Suppressor macrophage (primary cell): ENCODE measurements around the gene MEAF6.

Experiments
- DNase-seq, 4 experiments: peaks; one replicate each; pipeline ENCODE4 v3.0.0-alpha.2; 2020 to 2022

Gene MEAF6

GRCh38 chr1:37483785-37484184 lies 30.8 kb downstream of the MEAF6 start:
- DNase-seq = no peak

GRCh38 chr1:37482796-37483744 lies 31.5 kb downstream of the MEAF6 start:
- DNase-seq = no peak

- DNase-seq = no peak
Observed at GRCh38 chr1:37482004-37482785, 32.4 kb downstream of the MEAF6 start.

GRCh38 chr1:37481289-37482003 lies 33.1 kb downstream of the MEAF6 start:
- DNase-seq = peak; percentile 52 to 70 (median 59)

DNA sequence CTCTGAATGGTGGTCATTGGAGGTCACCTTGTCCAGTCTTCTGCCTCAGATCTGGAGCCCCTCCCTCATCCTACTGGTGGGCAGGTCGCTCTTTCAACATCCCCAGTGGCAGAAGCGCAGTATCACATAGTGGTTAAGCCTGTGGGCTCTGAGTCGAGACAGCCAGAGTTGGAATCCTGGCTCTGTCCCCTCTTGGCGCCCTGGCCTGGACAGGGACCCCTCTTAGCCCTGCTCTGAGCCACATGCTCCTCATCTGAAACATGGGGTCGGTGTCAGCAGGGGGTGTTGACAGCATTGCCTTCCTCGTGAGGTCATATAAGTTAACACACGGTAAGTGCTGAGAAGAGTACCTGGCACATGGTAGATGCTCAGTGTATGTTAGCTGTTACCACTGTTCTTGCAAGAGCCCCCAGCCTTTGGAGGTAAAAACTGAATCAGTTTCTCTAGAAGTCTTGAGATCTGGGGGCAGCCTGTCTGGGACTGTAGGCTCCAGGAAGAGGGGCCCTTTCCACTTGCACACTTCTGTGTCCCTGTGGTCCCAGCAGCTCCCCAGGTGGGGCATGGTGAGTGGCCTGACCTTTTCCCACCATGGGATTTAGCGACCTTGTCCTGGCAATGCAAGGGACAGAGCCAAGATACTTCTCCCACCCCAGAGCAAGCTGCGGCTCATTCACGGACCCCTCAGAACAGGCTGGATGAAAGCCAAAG lies 33.8 kb downstream of the MEAF6 start:
- DNase-seq = no peak

DNA sequence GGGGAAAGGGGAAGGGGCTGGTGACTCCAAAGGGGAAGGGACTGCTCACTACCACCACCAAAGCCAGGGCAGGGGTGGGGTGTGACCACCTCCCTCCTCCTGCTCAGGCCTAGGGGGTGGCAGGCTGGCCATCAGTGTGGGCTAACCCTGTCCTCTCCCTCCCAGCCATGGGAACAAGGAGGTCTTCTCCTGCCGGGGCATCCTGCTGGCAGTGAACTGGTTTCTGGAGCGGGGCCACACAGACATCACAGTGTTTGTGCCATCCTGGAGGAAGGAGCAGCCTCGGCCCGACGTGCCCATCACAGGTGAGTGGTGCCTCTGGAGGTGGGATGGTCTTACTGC lies 34.5 kb downstream of the MEAF6 start:
- no peak for DNase-seq

- peak; percentile 89 to 95 (median 94) for DNase-seq
Observed at GRCh38 chr1:37479255-37480124, 35.1 kb downstream of the MEAF6 start.

DNA sequence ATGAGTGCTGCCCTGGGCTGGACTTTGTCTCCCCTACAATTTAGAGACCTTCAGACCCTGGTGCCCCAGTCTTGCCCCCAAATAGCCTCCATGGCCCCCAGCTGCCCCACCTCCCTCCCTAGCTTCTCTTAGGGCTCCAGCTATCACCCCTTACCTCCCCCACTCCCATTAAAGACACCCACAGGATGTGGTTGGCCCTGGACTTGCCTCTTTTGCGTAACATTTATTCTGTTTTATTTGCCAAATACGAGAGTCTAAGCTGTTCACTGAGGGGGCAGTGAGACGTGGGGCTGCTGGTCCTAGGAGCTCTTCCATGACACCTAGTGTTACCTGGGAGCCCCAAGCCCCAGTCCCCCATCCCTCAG lies 35.7 kb downstream of the MEAF6 start:
- peak in 2 of 4 experiments; percentile 29 to 35 for DNase-seq

- DNase-seq = peak; percentile 61 to 82 (median 69)
Observed at GRCh38 chr1:37478451-37478881, 36.1 kb downstream of the MEAF6 start.

DNA sequence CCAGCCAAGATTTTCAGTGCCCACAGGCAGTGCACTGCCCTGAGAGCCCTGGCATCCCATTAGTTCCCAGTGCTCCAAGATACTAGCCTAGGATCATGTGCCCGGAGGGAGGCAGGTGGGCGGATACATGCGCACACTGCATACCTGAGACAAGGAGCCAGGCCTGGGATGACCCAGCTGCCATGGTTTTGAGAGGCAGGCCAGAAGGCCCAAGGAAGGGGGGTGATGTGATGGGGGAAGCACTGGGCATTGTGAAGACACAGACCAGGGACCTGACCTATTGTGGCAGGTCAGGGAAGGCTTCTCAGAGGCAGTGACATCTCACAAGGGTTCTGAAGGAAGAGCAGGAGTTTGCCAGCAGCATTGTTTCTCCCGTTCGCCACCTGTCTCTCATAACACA lies 36.6 kb downstream of the MEAF6 start:
- peak in 1 of 4 experiments; percentile 7 for DNase-seq

GRCh38 chr1:37477198-37477931 lies 37.2 kb downstream of the MEAF6 start:
- DNase-seq = peak; percentile 71 to 86 (median 81)

GRCh38 chr1:37476460-37477197 lies 37.9 kb downstream of the MEAF6 start:
- peak; percentile 47 to 70 (median 60) for DNase-seq

DNA sequence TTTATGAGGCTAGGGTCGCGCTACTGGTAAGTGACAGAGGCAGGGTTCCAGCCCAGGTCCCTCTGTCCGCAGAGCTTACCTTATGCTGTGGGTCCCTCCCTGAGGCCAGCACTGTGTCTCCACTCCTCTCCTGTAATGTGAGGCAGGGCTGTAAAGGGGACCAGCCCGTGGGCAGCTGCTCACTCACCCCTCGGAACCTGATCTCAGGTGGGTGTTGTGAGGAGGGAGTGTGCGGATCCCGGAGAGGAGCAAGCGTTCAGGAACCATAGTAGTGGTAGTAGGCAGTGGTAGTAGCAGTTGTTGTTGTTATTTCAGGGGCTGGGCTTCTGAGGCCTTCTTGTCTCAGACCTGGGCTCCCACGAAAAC lies 38.5 kb downstream of the MEAF6 start:
- no peak for DNase-seq

DNA sequence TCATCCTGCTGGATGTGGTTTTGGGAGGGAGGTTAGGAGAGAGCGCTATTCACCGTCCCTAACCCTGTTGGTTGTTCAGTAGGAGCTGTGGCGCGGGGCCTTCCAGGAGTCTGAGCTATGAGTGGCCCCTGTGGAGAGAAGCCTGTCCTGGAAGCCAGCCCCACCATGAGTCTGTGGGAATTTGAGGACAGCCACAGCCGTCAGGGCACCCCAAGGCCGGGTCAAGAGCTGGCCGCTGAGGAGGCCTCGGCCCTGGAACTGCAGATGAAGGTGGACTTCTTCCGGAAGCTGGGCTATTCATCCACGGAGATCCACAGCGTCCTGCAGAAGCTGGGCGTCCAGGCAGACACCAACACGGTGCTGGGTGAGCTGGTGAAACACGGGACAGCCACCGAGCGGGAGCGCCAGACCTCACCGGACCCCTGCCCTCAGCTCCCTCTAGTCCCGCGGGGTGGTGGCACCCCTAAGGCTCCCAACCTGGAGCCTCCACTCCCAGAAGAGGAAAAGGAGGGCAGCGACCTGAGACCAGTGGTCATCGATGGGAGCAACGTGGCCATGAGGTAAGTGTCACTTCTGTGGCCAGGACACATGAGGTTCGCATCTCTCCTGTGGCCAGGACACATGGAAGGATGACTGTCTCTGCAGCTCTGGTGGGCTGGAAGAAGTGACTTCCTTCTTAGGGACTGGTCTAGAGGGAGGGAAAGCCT lies 39.0 kb downstream of the MEAF6 start:
- peak in 1 of 4 experiments; percentile 19 for DNase-seq

DNA sequence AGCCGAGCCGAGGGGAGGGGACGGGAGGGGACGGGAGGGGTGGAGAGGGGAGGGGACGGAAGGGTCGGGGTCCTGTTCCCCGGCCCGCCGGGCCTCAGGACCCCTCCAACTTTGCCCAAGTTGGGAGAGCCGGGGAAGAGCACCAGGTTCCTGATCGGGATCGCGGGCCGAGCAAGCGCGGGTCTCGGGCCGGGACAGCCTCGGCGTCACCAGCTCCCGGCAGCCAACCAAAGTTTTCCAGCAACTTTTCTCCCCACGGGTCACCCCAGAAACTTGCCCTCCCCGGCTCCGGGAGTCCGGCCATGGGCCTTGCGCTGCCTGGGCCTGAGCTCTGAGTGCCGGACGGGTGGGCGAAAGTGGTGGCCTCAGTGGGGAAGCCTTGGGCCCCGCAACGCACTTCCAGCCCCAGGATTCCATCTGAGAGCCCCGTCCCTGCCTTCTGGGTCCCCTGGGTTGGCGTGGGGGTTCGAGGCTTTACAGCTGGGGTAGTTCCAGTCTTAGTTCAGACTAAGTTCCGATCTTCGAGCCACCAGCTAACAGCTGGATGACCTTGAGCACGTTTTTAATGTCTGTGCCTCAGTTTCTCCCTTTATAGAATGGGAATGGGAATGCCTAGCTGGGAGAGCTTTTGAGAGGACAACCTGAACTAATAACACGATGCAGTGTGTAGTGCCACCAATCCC lies 39.7 kb downstream of the MEAF6 start:
- DNase-seq = peak; percentile 26 to 53 (median 38)

DNA sequence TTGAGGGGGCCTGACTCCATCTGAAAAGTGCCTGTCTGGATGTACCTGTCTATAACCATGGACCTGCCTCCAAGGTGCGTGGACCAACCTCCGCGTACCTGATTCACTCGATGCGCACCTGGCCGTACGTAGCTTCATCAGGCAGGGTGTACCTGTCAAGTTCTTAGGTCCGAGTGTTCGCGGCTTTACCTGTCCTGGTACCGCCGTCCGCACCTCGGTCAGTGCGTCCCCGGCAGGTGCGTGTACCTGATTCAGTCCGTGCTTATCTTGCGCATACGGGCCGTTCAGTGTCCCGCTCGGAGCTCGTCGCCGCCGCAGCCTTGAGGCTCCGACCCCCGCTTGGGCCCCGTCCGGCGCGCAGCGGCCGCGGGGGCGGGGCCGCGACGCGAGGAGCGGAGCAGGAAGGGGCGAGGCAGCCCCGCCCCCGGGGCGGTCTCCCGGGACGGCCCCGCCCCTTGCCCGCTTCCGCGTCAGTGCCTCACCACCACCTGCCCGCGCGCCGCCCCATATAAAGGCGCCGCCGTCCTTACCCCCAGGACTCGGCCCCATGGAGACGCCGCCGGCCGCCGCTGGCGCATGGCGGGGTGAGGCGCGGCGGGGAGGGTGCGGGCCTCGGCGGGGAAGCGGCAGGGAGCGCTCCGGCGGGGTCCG lies 40.4 kb downstream of the MEAF6 start, which contains the start of gene ZC3H12A:
TSS of gene ZC3H12A (plus strand) at position 535 of the 651 bp plus-strand sequence. CDS start 917 bp downstream, outside the sequence.
- DNase-seq = peak; percentile 97 to 99 (median 98)

DNA sequence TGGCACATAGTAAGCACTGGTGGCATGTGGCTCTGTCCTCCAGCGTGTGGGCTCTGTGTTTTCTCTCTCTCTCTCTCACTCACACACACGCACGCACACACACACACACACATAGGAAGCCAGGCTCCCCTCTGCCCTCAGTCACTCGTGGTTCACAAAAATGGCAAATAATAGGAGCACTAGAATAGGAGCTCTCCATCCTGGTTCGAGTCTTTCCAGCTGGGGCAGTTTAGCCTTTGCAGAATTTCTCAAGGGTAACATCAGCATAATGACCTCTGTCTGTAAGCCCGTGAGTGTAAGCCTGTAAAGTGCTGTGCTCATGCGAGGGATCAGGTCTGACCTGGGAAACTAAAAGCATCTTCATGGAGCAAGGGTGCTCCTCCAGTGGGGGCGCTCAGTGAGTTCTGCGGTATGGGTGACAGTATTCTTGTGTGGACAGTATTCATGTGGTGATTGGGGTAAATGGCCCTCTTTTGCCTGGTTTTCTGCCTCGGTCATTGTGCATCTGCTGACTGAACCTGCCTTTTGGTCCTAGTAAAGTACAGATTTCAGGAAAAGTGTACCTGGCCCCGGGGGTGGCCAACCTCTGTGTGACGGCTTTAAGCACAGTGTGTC lies 41.0 kb downstream of the MEAF6 start:
- peak in 2 of 4 experiments; percentile 34 to 36 for DNase-seq
